Thyroid gland (tissue), 4 donors: ENCODE measurements around the gene FKBP5. TPM values are rescaled to one million over a fixed set of nuclear protein-coding genes. Genes with fewer than 3 reads are reported as not detected.

Experiments used
- DNase-seq, 2 donors: peaks; one replicate each; pipeline ENCODE4 v3.0.0-alpha.2; 2019
- H3K27ac ChIP-seq, 3 donors: fragments of 200-600 bp; sonication (generic); 1 replicate in 2 of 3; 2 replicates in 1 of 3; pipeline ENCODE4 v1.5.1; 2016 to 2019; ENCODE audit warnings: mild to moderate bottlenecking in 1 of 3, moderate library complexity in 1 of 3
- H3K27me3 ChIP-seq: fragments of 200-600 bp; sonication (generic); one replicate; pipeline ENCODE4 v1.5.1; 2019
- H3K36me3 ChIP-seq, 2 donors: fragments of 200-600 bp; sonication (generic); one replicate each; pipeline ENCODE4 v1.5.1; 2016 to 2019
- H3K4me1 ChIP-seq, 2 donors: fragments of 200-600 bp; sonication (generic); one replicate each; pipeline ENCODE4 v1.5.1; 2017 to 2019
- H3K4me3 ChIP-seq, 3 donors: fragments of 200-600 bp; sonication (generic); replicated peaks in 1 of 3; 1 replicate in 2 of 3; 2 replicates in 1 of 3; pipeline ENCODE4 v1.5.1; 2016; ENCODE audit warnings: mild to moderate bottlenecking in 1 of 3
- H3K9me3 ChIP-seq: fragments of 200-600 bp; sonication (generic); one replicate; pipeline ENCODE4 v1.5.1; 2017
- POLR2A ChIP-seq, 2 donors: fragments of 450-650 bp; IDR thresholded peaks; one replicate each; pipeline ENCODE4 v1.6.1; 2017; ENCODE audit warnings: antibody characterized with exemption in 2 of 2, mild to moderate bottlenecking in 2 of 2, moderate library complexity in 1 of 2
- WGBS, 2 donors: methylation state at CpG; one replicate each; pipeline ENCODE4 v1.1.5; 2017; 5-methylcytosine and 5-hydroxymethylcytosine counted together
- intact Hi-C: fragments of 100-400 bp; cut with DNase I; formaldehyde crosslinking; loops from one replicate; pipeline ENCODE4 v1.15.1; 2023
- total RNA-seq, 4 donors: library from RNA; depleted of rRNA; stranded (reverse); fragments of >200 nt; gene quantifications; one replicate each; pipeline ENCODE4 v1.2.3, GENCODE V29; 2016
- TF ChIP-seq, protein P1 (sequence below), 6 experiments: fragments of 200-600 bp in 3 of 6; fragments of 450-650 bp in 3 of 6; sonication (generic) in 3 of 6; IDR thresholded peaks; one replicate each; pipeline ENCODE4 v1.5.1; 2016 to 2019; ENCODE audit warnings: antibody characterized with exemption in 6 of 6, mild to moderate bottlenecking in 2 of 6, inconsistent platforms in 1 of 6, moderate library complexity in 1 of 6

FKBP5 gene
- total RNA-seq, 4 donors from 2014 or later, result 239 to 600 (median 253) TPM

DNA sequence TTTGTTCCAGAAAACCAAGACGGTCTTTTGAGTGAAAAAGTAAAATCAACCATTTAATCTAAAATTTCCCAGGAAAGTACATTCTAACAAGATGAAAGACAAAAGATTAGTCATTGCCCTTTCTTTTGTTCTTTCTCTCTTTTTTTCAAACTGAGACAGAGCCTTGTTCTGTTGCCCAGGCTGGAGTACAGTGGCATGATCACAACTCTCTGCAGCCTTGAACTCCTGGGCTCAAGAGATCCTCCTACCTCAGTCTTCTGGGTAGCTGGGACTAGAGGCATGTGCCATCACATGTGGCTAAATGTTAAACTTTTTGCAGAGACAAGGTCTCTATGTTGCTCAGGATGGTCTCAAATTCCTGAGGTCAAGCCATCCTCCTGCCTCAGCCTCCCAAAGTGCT, 75.0 kb downstream of the FKBP5 start:
- H3K27me3 ChIP-seq, result no peaks in the 10 kb centered on the region
- peaks cover 55 to 61% of the 10 kb centered on the region in 2 donors for H3K36me3 ChIP-seq
- 94 to 95% methylated on average over 1 of the region's 1 CpG for WGBS, 2 donors
- intact Hi-C loops, result no loop called here
- H3K27ac ChIP-seq, result no peak overlapping the region
- H3K4me3 ChIP-seq, result no peak overlapping the region
- peaks cover 15 to 21% of the 10 kb centered on the region in 2 donors for H3K4me1 ChIP-seq
- no peak for TF ChIP-seq POLR2A (IDR thresholded peaks at IDR 0.05)
- TF ChIP-seq, protein P1, sequence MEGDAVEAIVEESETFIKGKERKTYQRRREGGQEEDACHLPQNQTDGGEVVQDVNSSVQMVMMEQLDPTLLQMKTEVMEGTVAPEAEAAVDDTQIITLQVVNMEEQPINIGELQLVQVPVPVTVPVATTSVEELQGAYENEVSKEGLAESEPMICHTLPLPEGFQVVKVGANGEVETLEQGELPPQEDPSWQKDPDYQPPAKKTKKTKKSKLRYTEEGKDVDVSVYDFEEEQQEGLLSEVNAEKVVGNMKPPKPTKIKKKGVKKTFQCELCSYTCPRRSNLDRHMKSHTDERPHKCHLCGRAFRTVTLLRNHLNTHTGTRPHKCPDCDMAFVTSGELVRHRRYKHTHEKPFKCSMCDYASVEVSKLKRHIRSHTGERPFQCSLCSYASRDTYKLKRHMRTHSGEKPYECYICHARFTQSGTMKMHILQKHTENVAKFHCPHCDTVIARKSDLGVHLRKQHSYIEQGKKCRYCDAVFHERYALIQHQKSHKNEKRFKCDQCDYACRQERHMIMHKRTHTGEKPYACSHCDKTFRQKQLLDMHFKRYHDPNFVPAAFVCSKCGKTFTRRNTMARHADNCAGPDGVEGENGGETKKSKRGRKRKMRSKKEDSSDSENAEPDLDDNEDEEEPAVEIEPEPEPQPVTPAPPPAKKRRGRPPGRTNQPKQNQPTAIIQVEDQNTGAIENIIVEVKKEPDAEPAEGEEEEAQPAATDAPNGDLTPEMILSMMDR (IDR thresholded peaks at IDR 0.05), result no peak
- H3K9me3 ChIP-seq, result no peaks in the 10 kb centered on the region
- DNase-seq, result no peak

DNA sequence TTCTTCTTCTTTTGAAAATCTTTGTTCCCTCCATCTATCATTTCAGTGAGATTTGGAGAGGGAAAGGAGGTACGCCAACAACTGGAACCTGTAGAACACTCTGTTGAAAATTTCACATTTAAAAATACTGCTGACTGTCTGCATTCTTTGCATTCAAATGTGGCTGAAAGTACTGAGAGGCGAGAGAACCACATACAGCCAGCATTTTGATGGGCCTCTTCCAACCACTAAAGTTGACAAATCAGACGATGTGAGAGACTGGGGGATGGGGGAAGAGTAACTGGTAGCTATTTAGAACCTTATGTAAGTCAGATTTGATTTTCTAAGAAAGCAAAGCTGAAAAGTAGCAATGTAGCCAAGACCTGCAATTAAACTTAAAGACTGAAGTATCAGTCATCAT, 77.5 kb downstream of the FKBP5 start:
- Histone ChIP-seq H3K27me3 (no peaks in the 10 kb centered on the region), H3K9me3 (no peaks in the 10 kb centered on the region), H3K4me1 (peaks cover 4 to 18% of the 10 kb centered on the region in 2 donors), H3K36me3 (peaks cover 48 to 50% of the 10 kb centered on the region in 2 donors), H3K27ac (peak overlapping the region; percentile 45 to 80 (median 59)), H3K4me3 (no peak overlapping the region)
- WGBS, 2 donors, result 45 to 51% methylated on average over 3 of the region's 3 CpGs
- TF ChIP-seq POLR2A (IDR thresholded peaks at IDR 0.05), result peak in 1 of 2 donors; percentile 27
- TF ChIP-seq, protein P1 (IDR thresholded peaks at IDR 0.05), result no peak
- intact Hi-C loops, result no loop called here
- no peak for DNase-seq

DNA sequence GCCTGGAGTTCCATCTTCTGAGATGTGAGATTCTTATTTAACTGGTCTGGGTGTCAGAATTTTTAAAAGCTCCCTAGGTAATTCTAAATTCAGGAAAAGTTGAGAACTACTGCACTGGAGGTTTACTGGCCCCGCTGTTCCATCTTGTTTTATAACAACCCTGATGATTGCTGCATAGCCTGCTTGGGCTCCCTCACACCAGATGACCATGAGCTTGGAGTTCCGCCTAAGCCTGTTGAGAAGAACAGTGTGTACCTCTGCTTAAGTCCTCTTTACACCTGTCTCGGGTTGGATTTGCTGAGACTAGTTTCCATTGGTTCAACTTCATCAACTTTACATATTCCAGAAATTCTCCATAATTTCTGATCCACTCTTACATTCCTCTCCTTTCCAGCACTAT, 77.9 kb downstream of the FKBP5 start:
- intact Hi-C loops, result no loop called here
- TF ChIP-seq, protein P1 (IDR thresholded peaks at IDR 0.05), result no peak
- TF ChIP-seq POLR2A (IDR thresholded peaks at IDR 0.05), result peak in 1 of 2 donors; percentile 29
- WGBS, 2 donors, result 72 to 83% methylated on average over 3 of the region's 3 CpGs
- Histone ChIP-seq H3K4me3 (no peak overlapping the region), H3K36me3 (peaks cover 48 to 49% of the 10 kb centered on the region in 2 donors), H3K9me3 (no peaks in the 10 kb centered on the region), H3K4me1 (peaks cover 4 to 19% of the 10 kb centered on the region in 2 donors), H3K27ac (peak overlapping the region; percentile 45 to 80 (median 59)), H3K27me3 (no peaks in the 10 kb centered on the region)
- DNase-seq, result peak; percentile 68 to 75

DNA sequence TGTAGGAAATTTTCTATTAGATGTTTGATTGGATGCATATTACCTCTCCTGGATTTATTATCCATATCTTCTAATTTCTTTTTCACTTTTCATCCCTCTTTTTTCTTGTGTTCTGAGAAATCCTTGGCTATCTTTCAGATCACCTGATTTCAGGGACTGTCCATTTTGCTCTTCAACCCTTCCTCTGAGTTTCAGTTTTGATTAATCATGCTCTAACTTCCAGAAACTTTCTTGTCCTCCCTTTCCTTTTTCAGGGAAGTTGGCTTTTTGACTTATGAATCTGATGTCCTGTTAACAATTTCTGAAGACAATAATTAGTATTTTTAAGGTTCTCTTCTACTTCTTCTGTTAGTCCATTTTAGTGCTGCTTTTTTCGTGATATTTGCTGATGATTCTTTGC, 79.1 kb downstream of the FKBP5 start:
- no peak overlapping the region for H3K4me3 ChIP-seq
- peak overlapping the region; percentile 2 to 59 (median 25) for H3K27ac ChIP-seq
- intact Hi-C loops, result no loop called here
- peaks cover 37 to 41% of the 10 kb centered on the region in 2 donors for H3K36me3 ChIP-seq
- peaks cover 5 to 27% of the 10 kb centered on the region in 2 donors for H3K4me1 ChIP-seq
- no peaks in the 10 kb centered on the region for H3K9me3 ChIP-seq
- 97 to 98% methylated on average over 1 of the region's 1 CpG for WGBS, 2 donors
- TF ChIP-seq, protein P1 (IDR thresholded peaks at IDR 0.05), result no peak
- TF ChIP-seq POLR2A (IDR thresholded peaks at IDR 0.05), result no peak
- no peak for DNase-seq
- no peaks in the 10 kb centered on the region for H3K27me3 ChIP-seq

DNA sequence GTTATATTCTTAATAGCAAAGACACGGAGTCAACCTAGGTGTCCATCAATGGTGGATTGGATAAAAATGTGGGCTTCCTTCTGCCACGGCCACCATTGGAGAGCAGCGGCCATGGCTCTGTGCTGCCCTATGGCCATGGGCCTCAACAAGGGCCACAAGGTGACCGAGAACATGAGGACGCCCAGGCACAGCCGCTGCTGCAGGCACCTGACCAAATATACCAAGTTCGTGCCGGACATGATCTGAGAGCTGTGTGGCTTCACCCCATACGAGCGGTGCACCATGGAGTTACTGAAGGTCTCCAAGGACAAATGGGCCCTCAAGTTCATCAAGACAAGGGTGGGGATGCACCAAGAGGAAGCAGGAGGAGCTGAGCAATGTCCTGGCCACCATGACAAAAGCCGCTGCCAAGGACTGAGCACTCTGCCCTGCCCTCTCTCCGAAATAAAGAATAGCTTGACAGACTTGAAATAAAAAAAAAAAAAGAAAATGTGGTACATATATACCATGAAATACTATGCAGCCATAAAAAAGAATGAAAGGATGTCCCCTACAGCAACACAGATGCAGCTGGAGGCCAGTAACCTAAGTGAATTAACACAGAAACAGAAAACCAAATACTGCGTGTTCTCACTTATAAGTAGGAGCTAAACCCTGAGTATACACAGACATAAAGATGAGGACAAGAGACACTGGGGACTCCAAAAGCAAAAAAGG, 81.0 kb downstream of the FKBP5 start:
- H3K27ac ChIP-seq, result peak overlapping the region in 1 of 3 donors; percentile 18
- intact Hi-C loops, result no loop called here
- H3K4me3 ChIP-seq, result no peak overlapping the region
- H3K36me3 ChIP-seq, result peaks cover 18 to 25% of the 10 kb centered on the region in 2 donors
- no peak for TF ChIP-seq POLR2A (IDR thresholded peaks at IDR 0.05)
- TF ChIP-seq, protein P1 (IDR thresholded peaks at IDR 0.05), result no peak
- 87 to 94% methylated on average over 12 to 13 of the region's 13 CpGs for WGBS, 2 donors
- no peak for DNase-seq
- H3K9me3 ChIP-seq, result no peaks in the 10 kb centered on the region
- peaks cover 25 to 45% of the 10 kb centered on the region in 2 donors for H3K4me1 ChIP-seq
- H3K27me3 ChIP-seq, result no peaks in the 10 kb centered on the region
